Breast epithelium (tissue), 3 donors: Measurements from ENCODE around the gene NFIX.
A peak's percentile ranks its signal among the peaks of the same experiment; 100 is the strongest.

Experiments used
- CTCF ChIP-seq, 3 donors: fragments of 450-650 bp; IDR thresholded peaks; one replicate each; pipeline ENCODE4 v1.5.1; 2016 to 2017; ENCODE audit warnings: antibody characterized with exemption in 3 of 3, mild to moderate bottlenecking in 3 of 3, moderate library complexity in 3 of 3
- POLR2A ChIP-seq: fragments of 450-650 bp; IDR thresholded peaks from one replicate; pipeline ENCODE4 v1.6.1; 2016; ENCODE audit warnings: antibody characterized with exemption, mild to moderate bottlenecking, moderate library complexity
- POLR2AphosphoS5 ChIP-seq, 3 donors: sonication (generic); formaldehyde crosslinking; IDR thresholded peaks; one replicate each; pipeline ENCODE4 v1.6.1; 2017; ENCODE audit warnings: antibody characterized with exemption in 3 of 3

- TF ChIP-seq POLR2A (no peak), CTCF (IDR thresholded peaks at IDR 0.05) (no peak), POLR2AphosphoS5 (IDR thresholded peaks at IDR 0.05) (peak in 2 of 3 donors; percentile 22 to 32)
These were observed 60.2 kb downstream of the NFIX start for GRCh38 chr19:13055213-13056051.
